OCI-LY1 (cell line): ENCODE data around the gene CELSR1.

ENCODE experiments used
- H2AFZ ChIP-seq: fragments of 200-600 bp; sonication (generic), shearing (Covaris generic); 2 replicates; pipeline ENCODE4 v1.6.0; 2014; ENCODE audit warnings: antibody characterized with exemption, mild to moderate bottlenecking, low read length
- H3F3A ChIP-seq: fragments of 200-600 bp; sonication (generic), shearing (Covaris generic); 2 replicates; pipeline ENCODE4 v1.6.0; 2014; ENCODE audit warnings: mild to moderate bottlenecking, antibody characterized with exemption, low read length, moderate library complexity; ENCODE audit not compliant: insufficient read depth
- H3K27ac ChIP-seq: fragments of 200-600 bp; sonication (generic); 2 replicates; pipeline ENCODE4 v1.5.1; 2014; ENCODE audit warnings: low read length, mixed run types, mild to moderate bottlenecking, low read depth; ENCODE audit not compliant: poor library complexity, severe bottlenecking
- H3K27me3 ChIP-seq: fragments of 200-600 bp; sonication (generic); 2 replicates; pipeline ENCODE4 v1.6.0; 2014; ENCODE audit warnings: antibody characterized with exemption, mild to moderate bottlenecking, low read length, moderate library complexity; ENCODE audit not compliant: insufficient read depth
- H3K36me3 ChIP-seq: fragments of 200-600 bp; sonication (generic); 2 replicates; pipeline ENCODE4 v1.6.1; 2014; ENCODE audit warnings: mild to moderate bottlenecking, antibody characterized with exemption, low read length, moderate library complexity, mixed read lengths; ENCODE audit not compliant: insufficient read depth
- H3K4me1 ChIP-seq: fragments of 200-600 bp; sonication (generic); 2 replicates; pipeline ENCODE4 v1.5.1; 2014; ENCODE audit warnings: mild to moderate bottlenecking, low read length, moderate library complexity; ENCODE audit not compliant: insufficient read depth, severe bottlenecking
- H3K4me2 ChIP-seq: fragments of 200-600 bp; sonication (generic), shearing (Covaris generic); 2 replicates; pipeline ENCODE4 v1.6.1; 2014; ENCODE audit warnings: low read length
- H3K4me3 ChIP-seq: fragments of 200-600 bp; sonication (generic); 2 replicates; pipeline ENCODE4 v1.5.1; 2014; ENCODE audit warnings: low read length, low read depth, mild to moderate bottlenecking, mixed read lengths; ENCODE audit not compliant: poor library complexity, severe bottlenecking
- H3K79me2 ChIP-seq: fragments of 200-600 bp; shearing (Covaris generic); 2 replicates; pipeline ENCODE4 v1.6.1; 2016; ENCODE audit warnings: mixed run types, low read length, mixed read lengths; ENCODE audit not compliant: insufficient read depth
- H3K9ac ChIP-seq: fragments of 200-600 bp; sonication (generic), shearing (Covaris generic); 2 replicates; pipeline ENCODE4 v1.6.1; 2014; ENCODE audit warnings: mild to moderate bottlenecking, low read length, mixed read lengths
- H3K9me2 ChIP-seq: fragments of 200-600 bp; sonication (generic), shearing (Covaris generic); 2 replicates; pipeline ENCODE4 v1.6.1; 2014; ENCODE audit warnings: low read depth, mild to moderate bottlenecking, low read length, mixed read lengths
- H3K9me3 ChIP-seq: fragments of 200-600 bp; shearing (Covaris generic); 2 replicates; pipeline ENCODE4 v1.6.1; 2014; ENCODE audit warnings: low read length, mixed read lengths
- H4K20me1 ChIP-seq: fragments of 200-600 bp; sonication (generic), shearing (Covaris generic); 2 replicates; pipeline ENCODE4 v1.6.0; 2016; ENCODE audit warnings: mild to moderate bottlenecking, low read length; ENCODE audit not compliant: insufficient read depth
- EZH2 ChIP-seq: fragments of 200-600 bp; sonication (generic), shearing (Covaris generic); IDR thresholded peaks from 2 replicates; pipeline ENCODE4 v1.8.0; 2017; ENCODE audit warnings: borderline replicate concordance, mixed run types, mild to moderate bottlenecking, antibody characterized with exemption, low read length, moderate library complexity, mixed read lengths
- TF ChIP-seq, protein P1 (sequence below): fragments of 200-600 bp; sonication (generic), shearing (Covaris generic); IDR thresholded peaks from 2 replicates; pipeline ENCODE4 v1.5.1; 2017; ENCODE audit warnings: mild to moderate bottlenecking, antibody characterized with exemption, low read length, moderate library complexity, mixed read lengths

Gene CELSR1

DNA sequence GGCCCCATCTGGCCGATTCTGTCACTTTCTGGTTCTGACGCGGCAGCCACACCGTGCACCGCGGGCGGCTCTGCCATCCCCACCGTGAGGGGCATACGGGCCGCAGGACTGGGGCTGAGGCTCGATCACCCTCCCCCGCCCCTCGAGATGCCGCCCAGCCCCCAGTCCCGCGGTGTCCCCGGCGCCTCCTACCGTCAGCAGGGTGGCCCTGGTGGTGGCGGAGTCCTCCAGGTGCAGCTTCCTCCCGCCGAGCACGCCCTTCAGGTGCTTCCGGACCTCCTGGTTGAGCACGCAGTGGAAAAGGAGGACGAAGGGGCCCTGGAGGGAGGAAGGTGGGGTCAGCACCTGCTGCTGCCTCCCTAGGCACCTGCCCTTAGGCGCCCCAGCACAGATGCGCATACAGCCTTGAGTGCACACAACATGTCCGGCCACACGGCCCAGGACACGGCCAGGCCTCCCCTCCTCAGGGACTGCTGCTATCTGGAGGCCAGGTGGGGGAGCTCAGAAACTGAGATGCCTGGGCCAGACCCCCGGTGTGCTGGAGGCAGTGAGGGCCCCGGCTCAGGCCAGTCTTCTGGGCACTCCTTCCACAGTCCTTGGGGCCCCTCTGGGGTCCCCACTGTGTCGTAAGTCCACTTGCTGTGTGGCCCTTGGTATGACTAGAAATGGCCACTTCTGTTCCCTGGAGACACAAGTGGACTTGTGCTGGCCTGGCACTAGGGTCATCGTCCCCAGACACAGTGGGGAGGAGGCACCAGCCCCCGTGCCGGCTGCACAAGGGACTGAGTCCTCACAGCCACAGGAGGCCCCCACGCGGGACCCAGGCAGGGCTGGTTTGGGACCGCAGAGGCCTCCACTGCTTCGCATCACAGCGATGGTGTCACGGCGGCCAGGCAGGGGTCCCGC is 170.4 kb downstream of the CELSR1 start:
- Histone ChIP-seq H3K4me2 (peak overlapping the region; percentile 46; the same call in 1 of the 2 replicates), H3K36me3 (no peaks in the 10 kb centered on the region; the same call in 1 of the 2 replicates), H3K9me2 (no peaks in the 10 kb centered on the region), H3K27me3 (no peaks in the 10 kb centered on the region), H3F3A (no peaks in the 10 kb centered on the region), H3K4me1 (peaks cover 26% of the 10 kb centered on the region), H3K27ac (peak overlapping the region; percentile 53), H2AFZ (no peak overlapping the region), H3K9me3 (no peaks in the 10 kb centered on the region), H3K4me3 (peak overlapping the region; percentile 21), H3K79me2 (no peaks in the 10 kb centered on the region), H4K20me1 (no peaks in the 10 kb centered on the region), H3K9ac (no peak overlapping the region; the same call in 1 of the 2 replicates)
- TF ChIP-seq, protein P1, sequence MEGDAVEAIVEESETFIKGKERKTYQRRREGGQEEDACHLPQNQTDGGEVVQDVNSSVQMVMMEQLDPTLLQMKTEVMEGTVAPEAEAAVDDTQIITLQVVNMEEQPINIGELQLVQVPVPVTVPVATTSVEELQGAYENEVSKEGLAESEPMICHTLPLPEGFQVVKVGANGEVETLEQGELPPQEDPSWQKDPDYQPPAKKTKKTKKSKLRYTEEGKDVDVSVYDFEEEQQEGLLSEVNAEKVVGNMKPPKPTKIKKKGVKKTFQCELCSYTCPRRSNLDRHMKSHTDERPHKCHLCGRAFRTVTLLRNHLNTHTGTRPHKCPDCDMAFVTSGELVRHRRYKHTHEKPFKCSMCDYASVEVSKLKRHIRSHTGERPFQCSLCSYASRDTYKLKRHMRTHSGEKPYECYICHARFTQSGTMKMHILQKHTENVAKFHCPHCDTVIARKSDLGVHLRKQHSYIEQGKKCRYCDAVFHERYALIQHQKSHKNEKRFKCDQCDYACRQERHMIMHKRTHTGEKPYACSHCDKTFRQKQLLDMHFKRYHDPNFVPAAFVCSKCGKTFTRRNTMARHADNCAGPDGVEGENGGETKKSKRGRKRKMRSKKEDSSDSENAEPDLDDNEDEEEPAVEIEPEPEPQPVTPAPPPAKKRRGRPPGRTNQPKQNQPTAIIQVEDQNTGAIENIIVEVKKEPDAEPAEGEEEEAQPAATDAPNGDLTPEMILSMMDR = peak; percentile 33; the same call in 1 of the 2 replicates
- TF ChIP-seq EZH2 = no peak

DNA sequence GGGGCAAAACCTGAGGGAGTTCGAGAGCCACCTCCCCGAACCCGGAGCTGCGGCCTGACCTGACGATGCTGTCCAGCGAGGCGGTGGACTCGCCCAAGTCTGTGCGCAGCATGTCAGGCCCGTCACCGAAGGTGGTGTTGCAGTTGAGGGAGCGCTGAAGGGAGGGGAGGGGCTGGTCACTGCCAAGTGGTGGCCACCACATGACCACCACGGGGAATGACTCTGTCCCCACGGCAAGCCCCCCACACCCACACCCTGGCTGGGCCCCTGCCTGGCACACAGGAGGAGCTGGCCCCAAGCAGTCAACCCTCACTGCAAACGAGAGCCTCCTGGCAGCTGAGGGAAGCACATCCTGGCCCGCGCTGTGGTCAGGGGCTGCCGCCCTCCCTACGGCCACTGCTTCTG is 171.1 kb downstream of the CELSR1 start:
- H3K9ac ChIP-seq = no peak overlapping the region
- H3K36me3 ChIP-seq = no peaks in the 10 kb centered on the region; the same call in 1 of the 2 replicates
- H3K4me3 ChIP-seq = no peak overlapping the region
- no peak overlapping the region for H3K4me2 ChIP-seq
- H3K9me3 ChIP-seq = no peaks in the 10 kb centered on the region
- peaks cover 30% of the 10 kb centered on the region for H3K4me1 ChIP-seq
- H2AFZ ChIP-seq = no peak overlapping the region
- no peaks in the 10 kb centered on the region for H3K79me2 ChIP-seq
- no peaks in the 10 kb centered on the region for H4K20me1 ChIP-seq
- H3F3A ChIP-seq = no peaks in the 10 kb centered on the region
- no peaks in the 10 kb centered on the region for H3K27me3 ChIP-seq
- H3K27ac ChIP-seq = peak overlapping the region; percentile 41
- TF ChIP-seq EZH2 = no peak
- TF ChIP-seq, protein P1 = no peak
- no peaks in the 10 kb centered on the region for H3K9me2 ChIP-seq

DNA sequence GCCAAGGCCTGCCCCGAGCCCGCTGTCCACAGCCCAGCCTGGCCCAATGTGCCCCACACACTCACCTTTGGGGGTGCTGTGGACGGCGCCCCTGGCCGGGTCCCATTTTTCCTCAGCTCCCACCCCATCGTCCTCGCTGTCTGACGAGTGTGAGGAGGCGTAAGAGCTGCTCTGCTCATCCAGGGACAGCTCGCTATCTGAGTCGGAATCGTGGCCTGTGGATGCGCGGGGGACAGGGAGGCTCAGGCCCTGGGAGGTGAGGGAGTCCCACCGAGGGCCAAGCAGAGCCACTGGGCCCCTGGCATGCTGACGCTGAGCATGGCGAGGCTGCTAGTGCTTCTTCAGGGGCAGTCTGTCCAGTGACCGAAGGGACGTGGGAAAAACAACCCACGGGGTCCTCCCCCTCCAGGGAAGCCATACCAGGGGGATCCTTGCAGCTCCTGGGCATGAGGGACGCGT is 172.2 kb downstream of the CELSR1 start:
- H4K20me1 ChIP-seq = no peaks in the 10 kb centered on the region

More for the DNA sequence above, 172.2 kb downstream of the CELSR1 start:
- TF ChIP-seq, protein P1 = no peak
- TF ChIP-seq EZH2 = no peak
- Histone ChIP-seq H3K79me2 (no peaks in the 10 kb centered on the region), H3K4me2 (no peak overlapping the region), H3K9me3 (no peaks in the 10 kb centered on the region), H3K27me3 (no peaks in the 10 kb centered on the region), H3K36me3 (no peaks in the 10 kb centered on the region; the same call in 1 of the 2 replicates), H3K9me2 (no peaks in the 10 kb centered on the region), H3F3A (no peaks in the 10 kb centered on the region), H3K9ac (no peak overlapping the region), H3K4me3 (no peak overlapping the region), H2AFZ (no peak overlapping the region), H3K4me1 (peaks cover 30% of the 10 kb centered on the region), H3K27ac (no peak overlapping the region)
